GM23338 (cell line): ENCODE results near the gene POU5F1. TPM values are rescaled to one million over a fixed set of nuclear protein-coding genes. Genes with fewer than 3 reads are reported as not detected.

Experiments
- ATAC-seq: fragments of 200-7000 bp; cut with Tn5 transposase; 3 replicates; pipeline ENCODE4 v1.9.1; 2020
- DNase-seq: peaks from one replicate; pipeline ENCODE4 v3.0.0-alpha.2; 2015; ENCODE audit warnings: low spot score
- H2AFZ ChIP-seq: fragments of 200-600 bp; sonication (generic); 2 replicates; pipeline ENCODE4 v1.8.0; 2016; ENCODE audit warnings: antibody characterized with exemption, mild to moderate bottlenecking, moderate library complexity
- H3F3A ChIP-seq: fragments of 200-600 bp; sonication (generic); replicated peaks from 2 replicates; pipeline ENCODE4 v1.8.0; 2017; ENCODE audit warnings: antibody characterized with exemption, mixed run types, low read depth
- H3K27ac ChIP-seq: fragments of 200-600 bp; sonication (generic); 2 replicates; pipeline ENCODE4 v1.6.1; 2016; ENCODE audit warnings: low read depth
- H3K27me3 ChIP-seq: fragments of 200-600 bp; sonication (generic); 2 replicates; pipeline ENCODE4 v1.8.0; 2016; ENCODE audit warnings: mild to moderate bottlenecking, mixed run types, moderate library complexity; ENCODE audit not compliant: insufficient read depth
- H3K36me3 ChIP-seq: fragments of 200-600 bp; sonication (generic); 2 replicates; pipeline ENCODE4 v1.8.0; 2016; ENCODE audit warnings: mild to moderate bottlenecking; ENCODE audit not compliant: insufficient read depth
- H3K4me1 ChIP-seq: fragments of 200-600 bp; sonication (generic); 2 replicates; pipeline ENCODE4 v1.8.0; 2016; ENCODE audit warnings: mild to moderate bottlenecking, moderate library complexity; ENCODE audit not compliant: insufficient read depth
- H3K4me2 ChIP-seq: fragments of 200-600 bp; sonication (generic); 2 replicates; pipeline ENCODE4 v1.7.1; 2017; ENCODE audit warnings: mixed run types
- H3K4me3 ChIP-seq: fragments of 200-600 bp; sonication (generic); 2 replicates; pipeline ENCODE4 v1.6.1; 2016; ENCODE audit warnings: mixed run types
- H3K79me2 ChIP-seq: fragments of 200-600 bp; sonication (generic); replicated peaks from 2 replicates; pipeline ENCODE4 v1.8.0; 2017; ENCODE audit warnings: mild to moderate bottlenecking; ENCODE audit not compliant: insufficient read depth
- H3K9me2 ChIP-seq: fragments of 200-600 bp; sonication (generic); 2 replicates; pipeline ENCODE4 v1.8.0; 2017; ENCODE audit not compliant: insufficient read depth
- H4K20me1 ChIP-seq: fragments of 200-600 bp; sonication (generic); replicated peaks from 2 replicates; pipeline ENCODE4 v1.8.0; 2017; ENCODE audit warnings: mild to moderate bottlenecking; ENCODE audit not compliant: insufficient read depth
- H3K27ac Mint-ChIP-seq: 2 replicates; pipeline ENCODE4 v1.8.0; 2020; ENCODE audit warnings: inconsistent platforms, mild to moderate bottlenecking, moderate library complexity, mixed read lengths
- H3K27me3 Mint-ChIP-seq: 3 replicates; pipeline ENCODE4 v1.8.0; 2022; ENCODE audit warnings: low read depth, mild to moderate bottlenecking, moderate library complexity, mixed read lengths, inconsistent platforms; ENCODE audit not compliant: insufficient read depth, poor library complexity
- H3K36me3 Mint-ChIP-seq: 3 replicates; pipeline ENCODE4 v1.8.0; 2021; ENCODE audit warnings: low read depth, mild to moderate bottlenecking, inconsistent platforms, moderate library complexity, mixed read lengths
- H3K4me1 Mint-ChIP-seq: 3 replicates; pipeline ENCODE4 v1.8.0; 2020; ENCODE audit warnings: mild to moderate bottlenecking, inconsistent platforms, mixed read lengths
- H3K4me3 Mint-ChIP-seq: 3 replicates; pipeline ENCODE4 v1.8.0; 2021; ENCODE audit warnings: moderate library complexity, mild to moderate bottlenecking, inconsistent platforms, mixed read lengths
- H3K9me3 Mint-ChIP-seq: 3 replicates; pipeline ENCODE4 v1.8.0; 2020; ENCODE audit warnings: moderate library complexity, mild to moderate bottlenecking, inconsistent platforms, mixed read lengths
- EZH2 ChIP-seq: fragments of 200-600 bp; sonication (generic); IDR thresholded peaks from one replicate; pipeline ENCODE4 v1.8.0; 2017; ENCODE audit warnings: antibody characterized with exemption, mild to moderate bottlenecking, low read depth; ENCODE audit not compliant: unreplicated experiment
- EZH2phosphoT487 ChIP-seq: fragments of 200-600 bp; sonication (generic); IDR thresholded peaks from one replicate; pipeline ENCODE4 v1.8.1; 2018; ENCODE audit warnings: antibody characterized with exemption; ENCODE audit not compliant: unreplicated experiment
- JUNB ChIP-seq: IDR thresholded peaks from one replicate; pipeline ENCODE4 v1.6.1; 2016; ENCODE audit warnings: antibody characterized with exemption; ENCODE audit not compliant: unreplicated experiment
- NANOG ChIP-seq: IDR thresholded peaks from 2 replicates; pipeline ENCODE4 v1.6.1; 2016; ENCODE audit warnings: antibody characterized with exemption, borderline replicate concordance
- POLR2AphosphoS5 ChIP-seq: IDR thresholded peaks from 2 replicates; pipeline ENCODE4 v1.6.1; 2016; ENCODE audit warnings: antibody characterized with exemption, low read depth
- STAT1 ChIP-seq: IDR thresholded peaks from one replicate; pipeline ENCODE4 v1.6.1; 2016; ENCODE audit warnings: antibody characterized with exemption; ENCODE audit not compliant: unreplicated experiment
- ZNF331 ChIP-seq: fragments of 250-450 bp; sonication (Bioruptor Pico); IDR thresholded peaks from 2 replicates; pipeline ENCODE4 v1.5.0; 2020; ENCODE audit warnings: low read depth, mild to moderate bottlenecking, moderate library complexity
- polyA plus RNA-seq: library from polyadenylated mRNA; unstranded; fragments of >200 nt; fragmentation: Nextera tagmentation; extraction: Ambion mirVana; gene quantifications from 2 replicates; pipeline ENCODE4 v1.2.1, GENCODE V29; 2016
- total RNA-seq: library from RNA; depleted of rRNA; stranded (reverse); fragments of >200 nt; shearing (Covaris generic); gene quantifications from 2 replicates; pipeline ENCODE4 v1.2.3, GENCODE V29; 2014
- TF ChIP-seq, protein P1 (sequence below): fragments of 250-450 bp; sonication (Bioruptor Pico); IDR thresholded peaks from 2 replicates; pipeline ENCODE4 v1.5.0; 2020; ENCODE audit warnings: mild to moderate bottlenecking, moderate library complexity

Gene POU5F1
- total and polyA plus RNA-seq, 2 experiments from 2014 or later = 1,839 to 3,419 TPM

DNA sequence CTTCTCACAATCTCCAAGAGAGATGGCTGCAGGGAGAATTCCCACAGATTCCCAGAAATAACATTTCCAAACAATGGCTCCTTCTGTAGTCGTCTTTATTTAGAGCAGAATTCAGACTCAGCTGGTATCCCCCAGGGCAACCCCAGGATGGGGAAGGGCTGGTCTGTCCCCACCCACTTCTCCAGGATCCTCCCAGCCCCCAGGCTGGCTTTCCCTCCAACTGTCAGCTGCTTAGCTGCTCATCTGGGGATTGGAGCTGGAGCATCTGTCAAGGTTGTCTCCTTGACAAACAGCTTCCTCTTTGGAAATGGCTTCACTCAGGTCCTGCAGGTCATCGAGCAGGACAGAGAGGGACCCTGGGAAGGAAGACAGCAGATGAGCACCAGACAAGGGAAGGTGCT lies 28.1 kb downstream of the POU5F1 start:
- no peak for DNase-seq
- ATAC-seq = no peak

More for the DNA sequence above, 28.1 kb downstream of the POU5F1 start:
- no peaks in the 10 kb centered on the region for H3K79me2 ChIP-seq
- no peaks in the 10 kb centered on the region for H4K20me1 ChIP-seq
- H3F3A ChIP-seq = no peaks in the 10 kb centered on the region
- peaks cover 33% of the 10 kb centered on the region for H3K36me3 Mint-ChIP-seq
- H3K4me1 Mint-ChIP-seq = peaks cover 44% of the 10 kb centered on the region
- peaks cover 7% of the 10 kb centered on the region; the same call in 1 of the 2 replicates for H3K4me1 ChIP-seq
- H3K4me3 Mint-ChIP-seq = no peak overlapping the region; the same call in 2 of the 3 replicates
- H3K9me2 ChIP-seq = 0 out of 2 replicates have a peak, but pooled peaks cover 3% of the 10 kb centered on the region
- peaks cover 14% of the 10 kb centered on the region for H3K27me3 Mint-ChIP-seq
- no peak overlapping the region for H3K4me3 ChIP-seq
- H2AFZ ChIP-seq = no peak overlapping the region
- no peak overlapping the region; the same call in 1 of the 2 replicates for H3K27ac Mint-ChIP-seq
- no peak overlapping the region for H3K4me2 ChIP-seq
- no peaks in the 10 kb centered on the region for H3K27me3 ChIP-seq
- TF ChIP-seq EZH2 (no peak), NANOG (no peak), EZH2phosphoT487 (no peak), STAT1 (no peak), JUNB (no peak), ZNF331 (no peak), POLR2AphosphoS5 (no peak)
- TF ChIP-seq, protein P1, sequence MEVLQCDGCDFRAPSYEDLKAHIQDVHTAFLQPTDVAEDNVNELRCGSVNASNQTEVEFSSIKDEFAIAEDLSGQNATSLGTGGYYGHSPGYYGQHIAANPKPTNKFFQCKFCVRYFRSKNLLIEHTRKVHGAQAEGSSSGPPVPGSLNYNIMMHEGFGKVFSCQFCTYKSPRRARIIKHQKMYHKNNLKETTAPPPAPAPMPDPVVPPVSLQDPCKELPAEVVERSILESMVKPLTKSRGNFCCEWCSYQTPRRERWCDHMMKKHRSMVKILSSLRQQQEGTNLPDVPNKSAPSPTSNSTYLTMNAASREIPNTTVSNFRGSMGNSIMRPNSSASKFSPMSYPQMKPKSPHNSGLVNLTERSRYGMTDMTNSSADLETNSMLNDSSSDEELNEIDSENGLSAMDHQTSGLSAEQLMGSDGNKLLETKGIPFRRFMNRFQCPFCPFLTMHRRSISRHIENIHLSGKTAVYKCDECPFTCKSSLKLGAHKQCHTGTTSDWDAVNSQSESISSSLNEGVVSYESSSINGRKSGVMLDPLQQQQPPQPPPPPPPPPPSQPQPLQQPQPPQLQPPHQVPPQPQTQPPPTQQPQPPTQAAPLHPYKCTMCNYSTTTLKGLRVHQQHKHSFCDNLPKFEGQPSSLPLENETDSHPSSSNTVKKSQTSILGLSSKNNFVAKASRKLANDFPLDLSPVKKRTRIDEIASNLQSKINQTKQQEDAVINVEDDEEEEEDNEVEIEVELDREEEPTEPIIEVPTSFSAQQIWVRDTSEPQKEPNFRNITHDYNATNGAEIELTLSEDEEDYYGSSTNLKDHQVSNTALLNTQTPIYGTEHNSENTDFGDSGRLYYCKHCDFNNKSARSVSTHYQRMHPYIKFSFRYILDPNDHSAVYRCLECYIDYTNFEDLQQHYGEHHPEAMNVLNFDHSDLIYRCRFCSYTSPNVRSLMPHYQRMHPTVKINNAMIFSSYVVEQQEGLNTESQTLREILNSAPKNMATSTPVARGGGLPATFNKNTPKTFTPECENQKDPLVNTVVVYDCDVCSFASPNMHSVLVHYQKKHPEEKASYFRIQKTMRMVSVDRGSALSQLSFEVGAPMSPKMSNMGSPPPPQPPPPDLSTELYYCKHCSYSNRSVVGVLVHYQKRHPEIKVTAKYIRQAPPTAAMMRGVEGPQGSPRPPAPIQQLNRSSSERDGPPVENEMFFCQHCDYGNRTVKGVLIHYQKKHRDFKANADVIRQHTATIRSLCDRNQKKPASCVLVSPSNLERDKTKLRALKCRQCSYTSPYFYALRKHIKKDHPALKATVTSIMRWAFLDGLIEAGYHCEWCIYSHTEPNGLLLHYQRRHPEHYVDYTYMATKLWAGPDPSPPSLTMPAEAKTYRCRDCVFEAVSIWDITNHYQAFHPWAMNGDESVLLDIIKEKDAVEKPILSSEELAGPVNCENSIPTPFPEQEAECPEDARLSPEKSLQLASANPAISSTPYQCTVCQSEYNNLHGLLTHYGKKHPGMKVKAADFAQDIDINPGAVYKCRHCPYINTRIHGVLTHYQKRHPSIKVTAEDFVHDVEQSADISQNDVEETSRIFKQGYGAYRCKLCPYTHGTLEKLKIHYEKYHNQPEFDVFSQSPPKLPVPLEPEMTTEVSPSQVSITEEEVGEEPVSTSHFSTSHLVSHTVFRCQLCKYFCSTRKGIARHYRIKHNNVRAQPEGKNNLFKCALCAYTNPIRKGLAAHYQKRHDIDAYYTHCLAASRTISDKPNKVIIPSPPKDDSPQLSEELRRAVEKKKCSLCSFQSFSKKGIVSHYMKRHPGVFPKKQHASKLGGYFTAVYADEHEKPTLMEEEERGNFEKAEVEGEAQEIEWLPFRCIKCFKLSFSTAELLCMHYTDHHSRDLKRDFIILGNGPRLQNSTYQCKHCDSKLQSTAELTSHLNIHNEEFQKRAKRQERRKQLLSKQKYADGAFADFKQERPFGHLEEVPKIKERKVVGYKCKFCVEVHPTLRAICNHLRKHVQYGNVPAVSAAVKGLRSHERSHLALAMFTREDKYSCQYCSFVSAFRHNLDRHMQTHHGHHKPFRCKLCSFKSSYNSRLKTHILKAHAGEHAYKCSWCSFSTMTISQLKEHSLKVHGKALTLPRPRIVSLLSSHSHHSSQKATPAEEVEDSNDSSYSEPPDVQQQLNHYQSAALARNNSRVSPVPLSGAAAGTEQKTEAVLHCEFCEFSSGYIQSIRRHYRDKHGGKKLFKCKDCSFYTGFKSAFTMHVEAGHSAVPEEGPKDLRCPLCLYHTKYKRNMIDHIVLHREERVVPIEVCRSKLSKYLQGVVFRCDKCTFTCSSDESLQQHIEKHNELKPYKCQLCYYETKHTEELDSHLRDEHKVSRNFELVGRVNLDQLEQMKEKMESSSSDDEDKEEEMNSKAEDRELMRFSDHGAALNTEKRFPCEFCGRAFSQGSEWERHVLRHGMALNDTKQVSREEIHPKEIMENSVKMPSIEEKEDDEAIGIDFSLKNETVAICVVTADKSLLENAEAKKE = no peak
- no peak overlapping the region for H3K27ac ChIP-seq
- H3K36me3 ChIP-seq = peaks cover 7% of the 10 kb centered on the region
- H3K9me3 Mint-ChIP-seq = peaks cover 7% of the 10 kb centered on the region; the same call in 2 of the 3 replicates
